PFSK-1 (cell line): ENCODE measurements around the gene POLR1D. TPM values are rescaled to one million over a fixed set of nuclear protein-coding genes. Genes with fewer than 3 reads are reported as not detected.

Experiments
- FOXP2 ChIP-seq: optimal IDR thresholded peaks from 2 replicates; pipeline ENCODE3; 2011; ENCODE audit warnings: borderline replicate concordance, control low read depth, inconsistent platforms; ENCODE audit not compliant: insufficient read depth; ENCODE audit errors: extremely low read length, extremely low read depth
- POLR2AphosphoS5 ChIP-seq: IDR thresholded peaks from 2 replicates; pipeline ENCODE4 v1.6.1; 2012; ENCODE audit warnings: low read depth, mild to moderate bottlenecking, control low read depth, low read length, moderate library complexity
- REST ChIP-seq, 2 experiments: IDR thresholded peaks; 2 replicates each; pipeline versions ENCODE4 v1.6.1 to v1.8.0; 2011 to 2012; ENCODE audit warnings: low read depth in 2 of 2, low read length in 2 of 2, control low read depth in 1 of 2, inconsistent platforms in 1 of 2, mild to moderate bottlenecking in 1 of 2, moderate library complexity in 1 of 2; ENCODE audit not compliant: insufficient read depth in 1 of 2
- SIN3A ChIP-seq: IDR thresholded peaks from 2 replicates; pipeline ENCODE4 v1.6.1; 2012; ENCODE audit warnings: mild to moderate bottlenecking, low read length, moderate library complexity, borderline replicate concordance; ENCODE audit not compliant: insufficient read depth
- TAF1 ChIP-seq: IDR thresholded peaks from 2 replicates; pipeline ENCODE4 v1.6.1; 2012; ENCODE audit warnings: low read length, control low read depth, borderline replicate concordance; ENCODE audit not compliant: insufficient read depth
- polyA plus RNA-seq: library from polyadenylated mRNA; unstranded; fragments of >200 nt; gene quantifications from one replicate; pipeline ENCODE4 v1.2.1, GENCODE V29; 2012; ENCODE audit warnings: low read depth, missing spikeins; ENCODE audit not compliant: insufficient read length

POLR1D gene
- 88.3 TPM for polyA plus RNA-seq

GRCh38 chr13:27621366-27622101 lies at the start of gene POLR1D:
Gene POLR1D (plus strand): TSS chr13:27621892. CDS start chr13:27621984, 92 bp downstream.
- TF ChIP-seq FOXP2 (peak; percentile 55), TAF1 (0 out of 2 replicates have a peak, but pooled peaks have one; percentile 23), REST (IDR thresholded peaks at IDR 0.05; ENCODE audit: insufficient read depth in 1 of 2, low read depth in 2 of 2, low read length in 2 of 2) (no peak), POLR2AphosphoS5 (peak; percentile 85), SIN3A (no peak)

- TF ChIP-seq FOXP2 = no peak
- TF ChIP-seq REST (IDR thresholded peaks at IDR 0.05; ENCODE audit: insufficient read depth in 1 of 2, low read depth in 2 of 2, low read length in 2 of 2) = no peak
- no peak for TF ChIP-seq POLR2AphosphoS5
- no peak for TF ChIP-seq TAF1
- TF ChIP-seq SIN3A = no peak
Observed at GRCh38 chr13:27572234-27572901, 49.3 kb upstream of the POLR1D start.

GRCh38 chr13:27573265-27573664 lies 48.4 kb upstream of the POLR1D start:
- TF ChIP-seq POLR2AphosphoS5 (no peak), REST (IDR thresholded peaks at IDR 0.05; ENCODE audit: insufficient read depth in 1 of 2, low read depth in 2 of 2, low read length in 2 of 2) (no peak), SIN3A (no peak), TAF1 (no peak), FOXP2 (no peak)

- no peak for TF ChIP-seq POLR2AphosphoS5
- TF ChIP-seq TAF1 = no peak
- TF ChIP-seq FOXP2 = no peak
- no peak for TF ChIP-seq REST (IDR thresholded peaks at IDR 0.05; ENCODE audit: insufficient read depth in 1 of 2, low read depth in 2 of 2, low read length in 2 of 2)
- TF ChIP-seq SIN3A = no peak
Observed at GRCh38 chr13:27574661-27575060, 47.0 kb upstream of the POLR1D start.
